ENCODE data around the gene ATMIN.

The ATMIN gene

DNA sequence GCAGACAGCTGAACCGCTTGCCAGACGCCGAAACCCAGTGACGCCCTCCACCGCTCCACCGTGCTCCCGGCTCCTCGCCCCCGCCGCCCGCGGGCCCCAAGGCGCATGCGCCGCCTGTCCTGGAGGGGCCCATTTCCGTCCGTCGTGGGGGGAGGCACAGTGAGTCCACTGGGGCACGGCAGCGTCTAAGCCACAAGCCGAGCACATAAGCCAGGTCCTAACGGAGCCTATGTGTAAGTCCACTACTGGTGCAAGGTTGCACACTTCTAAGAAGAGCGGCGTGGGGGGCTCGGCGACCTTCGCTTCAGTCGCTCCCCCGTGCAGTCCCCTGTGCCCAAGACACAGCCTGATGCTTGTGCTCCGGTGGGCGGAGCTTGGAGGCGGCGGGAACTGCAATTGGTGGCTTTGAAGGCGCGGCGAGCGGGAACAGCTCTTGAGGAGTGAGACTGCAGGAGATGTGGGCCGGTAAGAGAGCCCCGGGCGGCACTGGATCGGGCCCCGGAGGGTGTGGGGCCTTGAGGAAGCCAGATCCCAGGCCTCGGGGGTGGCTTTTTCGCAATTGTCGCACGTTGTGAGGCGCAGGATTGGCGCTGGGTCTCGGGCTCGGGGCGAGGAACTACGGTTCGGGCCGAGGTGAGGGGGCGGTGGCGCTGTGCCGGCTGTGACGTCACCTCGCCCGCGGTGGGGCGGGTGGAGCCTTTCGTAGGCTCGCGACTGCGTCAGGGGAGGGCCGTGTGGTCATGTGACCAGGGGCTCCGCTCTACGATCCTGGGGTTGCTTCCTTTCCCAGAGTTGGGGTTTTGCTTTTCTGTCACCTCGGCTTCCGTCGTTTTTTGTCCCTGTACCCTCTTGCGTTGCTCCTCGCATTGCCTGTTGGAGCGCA, 28.6 kb upstream of the ATMIN start, which contains the start of the genes CENPN and CMC2:
CENPN (plus strand) TSS at position 402 of the 883 bp plus-strand sequence. CDS start 4,726 bp downstream, outside the sequence.
CMC2 (minus strand) TSS at position 73 of the 883 bp plus-strand sequence. CDS start 9,491 bp downstream, outside the sequence.
- DNase-seq: peak; percentile 91

DNA sequence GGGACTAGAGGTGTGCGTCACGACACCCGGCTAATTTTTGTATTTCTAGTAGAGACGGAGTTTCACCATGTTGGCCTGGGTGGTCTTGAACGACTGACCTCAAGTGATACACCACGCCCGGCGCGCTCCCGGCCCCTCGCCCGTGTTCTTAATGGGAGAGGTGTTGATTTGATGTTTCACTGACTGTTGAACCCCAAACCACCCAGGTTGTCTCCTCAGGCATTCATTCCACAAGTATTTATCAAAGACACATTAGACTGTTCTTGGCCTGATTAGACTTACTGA, 27.2 kb upstream of the ATMIN start:
- DNase-seq: no peak

DNA sequence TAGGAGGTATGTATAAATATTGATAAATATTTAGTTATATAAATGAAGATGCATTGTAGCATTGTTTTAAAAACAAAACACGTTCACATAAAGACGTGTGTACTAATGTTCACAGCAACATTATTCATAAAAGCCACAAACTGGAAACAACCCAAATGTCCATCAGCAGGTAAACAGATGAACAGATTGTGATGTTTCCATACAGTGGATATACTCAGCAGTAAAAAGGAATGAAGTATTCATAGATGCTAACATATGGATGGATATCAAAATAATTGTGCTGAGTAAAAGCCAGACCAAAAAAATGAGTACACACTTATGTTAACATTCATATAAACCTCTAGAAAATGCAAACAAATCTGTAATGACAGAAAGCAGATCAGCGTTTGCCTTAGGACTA, 22.7 kb upstream of the ATMIN start:
- no peak for DNase-seq

DNA sequence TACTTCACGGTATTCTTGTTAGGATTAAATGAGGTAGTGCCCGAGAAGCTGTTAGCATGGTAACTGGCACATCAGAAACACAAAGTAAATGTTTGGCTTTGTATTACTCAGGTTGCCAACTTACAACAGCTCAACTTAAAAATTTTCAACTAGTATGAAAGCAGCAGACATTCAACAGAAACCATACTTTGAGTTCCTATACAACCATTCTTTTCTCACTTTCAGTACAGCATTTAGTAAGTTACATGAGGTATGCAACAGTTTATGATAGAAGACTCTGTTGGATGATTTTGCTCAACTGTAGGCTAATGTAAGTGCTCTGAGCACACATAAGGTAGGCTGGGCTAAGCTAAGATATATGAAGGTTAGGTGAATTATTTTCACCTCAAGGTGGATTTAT, 21.0 kb upstream of the ATMIN start:
- no peak for DNase-seq

DNA sequence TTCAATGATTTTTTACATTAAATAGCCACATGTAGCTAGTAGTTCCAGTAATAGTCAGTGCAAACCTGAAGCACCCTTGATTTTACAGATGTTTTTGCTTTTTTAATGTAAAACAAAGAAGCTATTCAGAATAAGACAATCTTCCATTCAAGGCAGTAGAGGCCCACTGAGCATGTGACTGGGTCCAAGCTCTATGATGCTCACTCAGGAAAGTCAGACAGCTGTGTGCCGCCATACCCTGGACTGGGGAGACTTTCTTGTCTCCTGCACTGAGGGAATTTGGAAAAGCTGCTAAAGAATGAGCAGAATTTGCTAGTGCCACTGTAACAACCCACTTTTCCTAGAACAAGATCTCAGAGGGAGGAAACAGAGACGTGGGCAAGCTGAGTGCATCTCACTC, 17.1 kb upstream of the ATMIN start:
- no peak for DNase-seq

DNA sequence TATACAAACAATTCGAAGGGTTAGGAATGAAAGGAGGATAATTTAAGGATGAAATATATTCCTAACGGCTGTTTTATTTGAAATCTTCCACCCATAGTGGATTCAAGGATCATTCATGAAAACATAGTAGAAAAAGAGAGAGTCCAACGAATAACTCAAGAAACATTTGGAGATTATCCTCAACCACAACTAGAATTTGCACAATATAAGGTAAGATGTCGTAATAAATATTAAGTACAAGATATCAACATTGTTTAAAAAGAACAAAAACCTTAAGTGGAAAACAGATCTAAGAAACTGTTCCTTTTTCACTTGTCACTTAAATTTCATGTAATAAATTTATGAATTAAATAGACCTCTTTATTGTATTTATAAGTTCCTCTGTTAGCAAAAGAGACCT, 9.2 kb upstream of the ATMIN start:
- DNase-seq: no peak

DNA sequence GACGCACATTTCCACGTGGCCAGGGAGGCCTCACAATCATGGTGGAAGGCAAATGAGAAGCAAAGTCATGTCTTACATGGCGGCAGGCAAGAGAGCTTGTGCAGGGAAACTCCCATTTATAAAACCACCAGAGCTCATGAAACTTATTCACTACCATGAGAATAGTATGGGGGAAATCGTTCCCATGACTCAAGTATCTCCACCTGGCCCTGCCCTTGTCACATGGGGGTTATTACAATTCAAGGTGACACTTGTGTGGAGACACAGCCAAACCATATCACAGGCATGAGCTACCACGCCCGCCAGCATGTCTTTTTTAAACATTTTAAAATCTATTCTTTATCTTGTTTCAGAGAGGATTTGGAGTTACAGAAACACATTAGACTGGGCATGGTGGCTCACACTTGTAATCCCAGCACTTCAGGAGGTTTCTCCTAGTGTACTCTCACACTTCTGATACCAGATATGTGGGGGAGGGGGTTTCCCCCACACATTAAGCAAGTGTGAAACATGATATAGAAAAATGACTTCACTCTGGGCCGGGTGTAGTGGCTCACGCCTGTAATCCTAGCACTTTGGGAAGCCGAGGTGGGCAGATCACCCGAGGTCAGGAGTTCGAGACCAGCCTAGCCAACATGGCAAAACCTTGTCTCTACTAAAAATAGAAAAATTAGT, 5.6 kb upstream of the ATMIN start:
- no peak for DNase-seq

DNA sequence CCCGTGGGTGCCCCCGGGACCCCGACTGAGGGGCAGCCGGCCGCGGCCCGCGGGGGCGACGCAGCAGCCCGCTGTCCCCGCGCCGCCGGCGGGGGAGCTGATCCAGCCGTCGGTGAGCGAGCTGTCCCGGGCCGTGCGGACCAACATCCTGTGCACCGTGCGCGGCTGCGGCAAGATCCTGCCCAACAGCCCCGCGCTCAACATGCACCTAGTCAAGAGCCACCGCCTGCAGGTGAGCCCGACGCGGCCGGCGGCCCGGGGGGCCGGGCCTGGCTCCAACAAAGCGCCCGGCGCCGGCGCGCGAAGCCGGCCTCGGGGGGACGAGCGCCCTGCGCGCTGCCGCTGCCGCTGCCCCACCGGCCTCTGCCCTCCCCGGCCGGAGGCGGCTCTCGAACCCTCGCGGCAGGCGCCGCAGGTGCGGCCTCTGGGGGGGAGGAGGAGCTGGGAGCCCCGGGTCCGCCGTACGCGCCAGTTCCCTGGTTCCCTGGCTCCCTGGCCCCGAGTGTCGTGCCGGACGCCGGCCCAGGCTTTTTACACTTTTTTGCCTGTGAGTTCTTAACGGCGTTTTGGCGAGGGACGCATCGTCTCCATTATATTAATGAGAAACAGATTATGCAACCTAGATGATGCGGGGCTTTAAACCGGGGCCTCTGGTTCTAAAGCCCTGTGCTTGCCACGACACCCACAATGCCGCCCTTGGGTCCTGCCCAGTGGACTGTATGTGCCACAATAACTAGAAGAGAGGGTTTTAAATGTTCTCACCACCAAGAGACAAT, 521 bp downstream of the ATMIN start:
- no peak for DNase-seq

DNA sequence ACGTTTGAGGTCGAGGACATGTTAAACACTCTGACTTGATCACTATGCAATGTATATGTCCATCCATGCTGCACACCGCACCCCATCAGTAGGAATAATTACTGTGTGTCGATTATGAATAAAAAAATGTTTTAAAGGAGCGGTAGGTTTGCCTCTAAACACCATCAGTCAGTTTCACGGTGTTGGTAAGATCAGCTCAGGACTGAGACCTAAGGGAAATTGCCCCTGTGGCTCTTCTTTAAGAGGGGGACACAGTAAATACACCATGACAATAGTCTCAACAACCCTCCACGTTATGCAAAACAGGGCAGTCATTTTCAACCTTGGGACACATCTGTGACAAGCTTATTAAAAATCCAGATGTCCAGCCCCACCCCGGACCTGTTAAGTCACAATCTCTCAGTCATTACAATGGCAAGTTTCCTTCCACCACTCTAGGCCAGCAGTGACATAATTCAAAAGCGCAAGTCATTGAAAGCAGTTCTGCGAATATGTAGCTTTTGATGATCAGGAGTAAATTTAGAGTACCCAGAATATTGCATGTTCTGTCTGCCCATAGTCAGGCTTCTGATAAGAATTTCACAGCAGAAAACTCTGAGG, 1.2 kb downstream of the ATMIN start:
- DNase-seq: no peak

DNA sequence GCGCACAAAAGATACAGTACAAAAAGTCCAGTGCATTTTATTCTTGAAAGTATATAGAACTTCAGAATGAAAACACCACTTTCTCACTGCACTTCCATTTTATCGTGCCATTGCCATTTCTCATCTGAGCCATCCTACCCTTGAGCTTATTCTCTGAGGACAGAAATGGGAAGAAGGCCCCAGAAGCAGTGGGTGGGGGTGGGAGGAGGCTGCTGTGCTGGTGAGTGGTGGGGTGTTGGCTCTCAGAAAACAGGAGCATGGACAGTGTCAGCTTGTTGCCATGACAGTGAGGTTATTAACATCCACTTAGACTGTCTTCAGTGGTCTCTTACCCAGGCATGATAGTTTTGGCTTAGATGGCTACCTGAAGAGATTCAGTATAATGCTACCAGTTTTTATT, 4.5 kb downstream of the ATMIN start:
- no peak for DNase-seq

DNA sequence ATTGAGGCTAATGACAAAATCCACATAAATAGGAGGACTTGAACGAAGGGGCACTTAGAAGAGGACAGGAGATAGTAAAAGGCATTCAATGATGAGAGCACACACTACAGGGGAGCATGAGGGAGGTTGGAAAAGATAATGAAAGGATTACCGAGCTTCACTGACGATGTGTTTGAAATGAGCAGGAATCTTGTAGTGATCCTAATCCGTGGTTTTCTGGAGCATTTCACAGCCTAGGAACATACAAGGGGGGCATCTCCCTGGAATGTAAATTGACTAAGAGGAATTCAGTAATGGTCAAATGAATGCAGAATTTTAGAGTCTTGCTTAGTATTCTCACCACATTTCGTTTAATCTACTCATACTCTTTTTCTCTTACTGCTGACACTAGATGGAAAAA, 5.2 kb downstream of the ATMIN start:
- no peak for DNase-seq

DNA sequence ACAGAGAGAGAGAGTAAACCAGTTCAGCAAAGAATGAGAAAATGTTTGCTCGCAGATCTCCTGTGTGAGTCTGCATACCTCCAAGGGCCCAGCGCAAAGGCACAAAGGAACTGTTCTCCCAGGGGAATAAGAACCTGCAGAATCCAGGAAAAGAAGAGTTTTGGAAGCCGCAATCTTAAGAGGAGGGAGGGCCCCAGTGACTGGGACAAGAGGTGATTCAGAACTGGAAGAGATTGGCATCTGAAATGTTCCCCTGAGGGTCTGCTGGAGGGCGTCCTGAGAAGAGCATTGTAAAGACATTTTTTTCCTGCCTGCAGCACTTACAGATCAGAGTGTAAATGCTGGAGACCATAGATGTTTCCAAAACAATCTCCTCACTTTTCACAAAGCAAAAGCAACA, 6.1 kb downstream of the ATMIN start:
- no peak for DNase-seq

DNA sequence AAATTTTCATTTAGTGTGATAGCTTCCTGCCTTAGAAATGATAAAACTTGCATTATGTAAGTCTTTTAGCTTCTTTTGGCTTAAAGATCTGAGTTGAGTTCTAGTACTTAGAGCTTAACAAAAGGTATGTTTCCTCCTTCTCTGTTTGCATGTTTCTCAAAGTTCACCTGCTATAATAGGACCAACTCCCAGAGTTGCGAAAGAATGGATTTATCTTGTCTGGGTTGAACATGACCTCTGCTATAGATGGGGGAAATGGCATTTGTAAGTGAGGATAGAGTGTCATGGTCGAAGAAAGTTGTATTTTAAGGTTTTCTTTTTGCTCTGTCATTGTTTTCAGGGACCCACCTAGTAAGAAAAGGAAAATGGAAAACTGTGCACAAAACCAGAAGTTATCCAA, 7.2 kb downstream of the ATMIN start:
- no peak for DNase-seq

DNA sequence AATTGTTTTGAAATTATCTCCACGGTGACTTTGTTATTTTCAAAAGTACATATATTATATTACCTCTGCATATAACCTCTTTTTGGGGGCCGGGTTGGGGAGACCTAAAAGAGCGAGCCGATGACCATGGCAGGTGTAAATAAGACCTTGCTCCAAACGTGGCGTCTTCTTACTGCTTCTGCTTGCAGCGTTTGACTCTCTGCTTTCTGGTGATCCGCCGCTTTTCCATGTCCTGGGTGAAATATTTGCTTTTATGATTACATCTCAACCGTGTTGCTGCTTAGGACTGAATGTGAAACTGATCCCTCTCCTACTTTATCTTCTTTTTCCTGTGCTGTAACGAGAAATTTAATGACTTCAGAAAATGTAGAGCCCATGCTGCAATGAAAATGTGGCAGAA, 18.1 kb downstream of the ATMIN start:
- DNase-seq: no peak

DNA sequence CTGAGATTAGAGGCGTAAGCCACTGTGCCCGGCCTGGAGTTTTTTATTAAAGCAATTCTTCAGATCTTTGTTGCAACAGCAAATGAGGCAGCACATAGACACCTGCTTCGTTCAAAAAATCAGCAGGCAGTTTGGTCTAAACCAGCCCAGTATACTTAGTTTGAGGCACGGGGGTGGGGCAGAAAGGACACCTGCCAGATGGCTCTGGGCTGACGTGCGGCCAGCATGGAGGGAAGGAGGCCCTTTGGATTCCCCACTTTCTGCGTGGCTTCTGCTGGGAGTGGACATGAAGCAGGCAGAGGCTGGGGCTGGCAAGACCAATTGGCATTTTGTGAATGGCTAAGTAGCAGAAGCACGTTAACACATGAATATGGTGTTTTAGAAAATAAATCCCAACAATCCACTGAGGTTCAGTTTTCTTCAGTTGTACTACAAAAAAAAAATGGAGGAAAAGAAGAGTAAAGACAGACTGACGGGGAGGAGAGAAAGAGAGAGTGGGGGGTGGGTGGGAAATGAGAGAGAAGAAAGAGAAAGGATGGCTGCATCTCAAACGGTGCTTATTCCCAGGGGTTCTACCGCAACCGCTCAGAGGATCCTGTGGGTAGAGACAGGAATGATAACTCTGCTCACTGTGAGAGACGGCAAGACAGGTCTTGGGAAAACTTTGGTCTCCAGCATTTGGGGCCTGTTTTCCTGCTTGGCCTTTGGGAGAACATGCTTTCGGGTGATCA, 25.1 kb downstream of the ATMIN start:
- DNase-seq: no peak

DNA sequence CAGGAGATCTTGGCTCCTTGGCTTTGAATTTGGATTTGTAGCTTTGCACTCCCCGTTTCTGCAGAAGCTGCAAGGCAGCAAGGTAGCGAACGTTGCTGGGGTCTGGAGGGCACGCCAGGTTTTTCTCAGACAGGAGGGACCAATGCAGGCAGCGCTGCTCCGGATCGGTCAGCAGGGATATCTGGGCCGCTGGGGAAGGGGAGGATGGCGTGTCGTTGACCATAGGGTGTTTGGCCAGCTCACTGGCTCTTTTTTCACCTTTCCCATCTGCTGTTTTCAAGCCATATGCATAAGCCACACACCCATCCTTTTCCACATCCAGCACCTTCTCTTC, 25.6 kb downstream of the ATMIN start:
- DNase-seq: no peak

DNA sequence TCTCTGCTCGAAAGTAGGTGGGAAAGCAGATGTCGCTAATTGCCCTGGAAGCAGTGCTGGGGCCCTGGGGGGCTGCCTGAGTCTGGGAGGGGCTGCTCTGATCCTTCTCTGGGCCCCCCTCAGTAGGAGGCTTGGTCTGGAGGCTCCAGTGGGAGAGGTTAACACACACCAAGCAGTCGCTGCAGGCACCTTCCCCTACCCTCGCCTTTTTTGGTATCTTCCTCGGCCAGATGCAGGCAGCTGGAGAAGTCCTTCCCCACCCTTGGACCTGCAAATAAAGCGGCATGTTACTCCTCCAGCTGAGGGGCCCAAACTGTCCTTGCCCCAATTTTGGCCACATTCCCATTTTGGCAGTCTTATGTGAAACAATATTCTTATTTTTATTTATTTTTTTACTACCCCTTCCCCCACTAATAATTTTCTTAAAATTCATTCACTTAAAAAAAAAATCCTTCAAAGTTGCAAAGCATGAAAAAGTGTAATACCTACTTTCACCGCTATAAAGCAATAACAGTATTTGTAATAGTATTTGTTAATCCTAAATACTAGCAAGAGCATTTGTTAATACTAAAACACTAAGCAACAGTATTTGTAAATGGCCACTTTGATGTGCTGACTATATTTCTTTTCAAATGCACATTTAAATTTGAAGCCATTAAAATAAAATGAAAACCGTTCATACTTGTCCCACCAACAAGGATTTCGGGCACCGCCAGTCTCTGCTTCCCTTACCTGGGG, 26.4 kb downstream of the ATMIN start:
- no peak for DNase-seq

DNA sequence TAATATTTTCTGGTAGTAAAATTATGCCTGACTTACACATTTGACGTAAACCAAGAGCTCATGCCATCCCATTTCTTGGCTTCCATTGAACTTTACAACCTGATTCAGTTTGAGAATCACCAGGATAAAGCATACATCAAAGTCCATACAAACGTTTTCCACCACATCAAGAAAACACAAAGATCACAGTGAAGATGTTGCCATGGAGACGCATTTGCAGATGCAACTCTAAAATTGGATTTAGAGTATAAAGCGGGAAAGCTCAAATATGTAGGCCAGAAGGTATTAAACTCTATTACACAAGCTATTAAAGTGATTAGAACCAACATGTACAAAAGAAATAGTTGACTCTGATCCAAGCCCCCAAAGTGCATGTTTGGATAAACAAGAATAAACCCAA, 31.0 kb downstream of the ATMIN start:
- DNase-seq: no peak

DNA sequence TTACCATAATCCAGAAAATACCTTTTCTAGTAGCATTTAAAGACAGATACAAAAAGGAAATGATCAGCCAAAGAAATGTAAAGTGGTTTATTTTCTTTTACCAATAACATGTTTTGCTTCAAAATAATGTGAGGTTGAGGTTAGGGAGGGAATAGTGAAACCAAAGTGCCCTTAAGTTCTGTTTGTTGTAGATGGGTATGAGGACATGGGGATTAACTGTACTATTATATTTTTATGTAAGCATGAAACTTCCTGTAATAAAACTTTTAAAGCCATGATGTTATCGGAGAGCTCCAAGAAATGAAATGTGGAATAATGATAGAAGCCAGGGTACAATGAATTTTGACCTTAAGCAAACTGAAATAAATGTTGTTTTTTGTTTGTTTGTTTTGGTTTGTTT, 31.5 kb downstream of the ATMIN start:
- no peak for DNase-seq

DNA sequence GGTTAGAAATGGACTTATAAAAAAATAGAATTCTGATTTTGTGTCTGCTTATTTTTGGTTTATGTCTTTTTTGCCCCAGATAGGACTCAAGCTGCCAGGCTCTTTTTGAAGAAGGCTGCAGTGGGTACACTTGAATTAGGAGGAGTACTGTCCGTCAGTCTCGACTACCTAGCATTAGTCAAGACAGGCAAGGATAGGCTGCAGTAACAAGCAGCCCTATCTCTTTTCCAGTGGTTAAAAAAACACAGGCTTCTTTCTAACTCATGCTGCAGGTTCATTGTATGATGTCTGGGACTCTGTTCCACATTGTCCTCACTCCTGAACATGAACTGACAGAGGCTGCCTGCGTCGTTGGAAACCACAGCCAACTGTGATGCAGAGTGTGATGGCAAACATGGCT, 33.4 kb downstream of the ATMIN start:
- DNase-seq: no peak

DNA sequence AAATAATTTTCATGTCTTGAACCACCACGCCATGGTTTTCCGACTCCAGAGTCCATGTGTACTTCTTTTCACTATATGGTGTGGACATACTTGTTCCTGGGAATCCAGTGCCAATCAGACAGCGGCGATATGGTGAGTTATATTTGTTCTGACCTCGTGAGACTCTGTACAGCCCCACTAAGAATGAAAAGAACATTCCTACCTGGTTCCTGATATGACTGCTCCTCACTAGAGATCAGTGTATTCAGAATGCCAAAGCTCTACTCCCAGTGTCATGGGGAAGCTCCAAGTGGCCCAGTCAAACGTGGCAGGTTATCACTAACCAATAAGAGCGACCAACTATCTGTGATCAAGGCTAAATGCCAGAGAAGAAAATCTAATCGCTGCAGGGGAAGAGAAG, 35.3 kb downstream of the ATMIN start:
- DNase-seq: no peak

DNA sequence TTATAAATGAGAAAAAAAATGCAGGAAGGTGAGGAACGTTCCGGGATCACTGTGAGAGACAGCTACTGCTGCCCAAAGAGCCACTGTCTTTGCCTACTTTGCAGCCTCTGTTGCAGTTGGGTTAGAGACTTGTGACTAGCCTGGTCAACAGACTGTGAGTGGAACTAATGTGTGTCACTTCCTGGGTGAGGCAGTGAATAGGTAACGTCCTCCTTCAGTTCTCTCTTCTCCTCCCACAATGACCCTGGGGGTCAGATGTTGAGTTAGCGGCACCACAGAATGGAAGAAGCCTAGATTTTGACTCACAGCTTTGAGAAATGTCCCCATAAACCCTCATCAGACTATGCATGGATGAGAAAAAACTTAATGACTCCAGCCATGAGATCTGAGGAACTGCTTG, 36.2 kb downstream of the ATMIN start:
- no peak for DNase-seq

Data from SIG-M5 (cell line).